Tibial nerve (tissue), 3 donors: Measurements from ENCODE around the gene CYTH1.

Experiments used
- POLR2A ChIP-seq, 2 donors: fragments of 450-650 bp; IDR thresholded peaks; one replicate each; pipeline ENCODE4 v1.6.1; 2017; ENCODE audit warnings: antibody characterized with exemption in 2 of 2, mild to moderate bottlenecking in 2 of 2, moderate library complexity in 2 of 2
- TF ChIP-seq, protein P1 (sequence below), 5 experiments: fragments of 200-600 bp in 3 of 5; fragments of 450-650 bp in 2 of 5; sonication (generic) in 3 of 5; IDR thresholded peaks; one replicate each; pipeline ENCODE4 v1.5.1; 2016 to 2019; ENCODE audit warnings: antibody characterized with exemption in 5 of 5, mild to moderate bottlenecking in 3 of 5, moderate library complexity in 2 of 5

DNA sequence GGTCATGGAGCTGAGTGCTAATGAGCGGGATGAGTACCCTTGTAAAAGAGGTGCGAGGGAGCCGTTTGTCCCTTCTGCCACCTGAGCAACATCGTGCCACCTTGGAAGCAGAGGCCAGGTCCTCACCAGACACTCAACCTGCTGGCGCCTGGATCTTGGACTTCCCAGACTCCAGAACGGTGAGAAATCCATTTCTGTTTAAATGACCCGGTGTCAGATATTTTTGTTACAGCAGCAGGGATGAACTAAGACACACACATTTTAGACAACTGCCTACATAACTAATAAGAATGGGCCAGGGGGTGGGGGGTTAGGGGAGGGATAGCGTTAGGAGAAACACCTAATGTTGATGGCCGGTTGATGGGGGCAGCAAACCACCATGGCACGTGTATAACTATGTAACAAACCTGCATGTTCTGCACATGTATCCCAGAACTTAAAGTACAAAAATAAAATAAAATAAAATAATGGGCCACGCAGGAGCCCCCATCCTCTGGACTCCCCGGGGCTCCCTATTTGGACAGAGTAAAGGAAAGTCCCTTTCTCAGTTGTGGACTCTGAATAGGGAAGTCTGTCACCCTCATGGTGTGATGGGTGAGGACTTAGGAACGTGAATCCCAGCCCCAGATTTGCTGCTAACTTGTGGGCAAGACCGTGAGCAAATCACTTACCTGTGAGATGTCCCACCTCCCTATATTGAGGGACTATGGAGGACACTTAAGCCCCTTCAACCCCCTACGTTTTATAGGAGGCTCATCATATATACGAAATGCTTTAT, 144.2 kb downstream of the CYTH1 start:
- TF ChIP-seq, protein P1, sequence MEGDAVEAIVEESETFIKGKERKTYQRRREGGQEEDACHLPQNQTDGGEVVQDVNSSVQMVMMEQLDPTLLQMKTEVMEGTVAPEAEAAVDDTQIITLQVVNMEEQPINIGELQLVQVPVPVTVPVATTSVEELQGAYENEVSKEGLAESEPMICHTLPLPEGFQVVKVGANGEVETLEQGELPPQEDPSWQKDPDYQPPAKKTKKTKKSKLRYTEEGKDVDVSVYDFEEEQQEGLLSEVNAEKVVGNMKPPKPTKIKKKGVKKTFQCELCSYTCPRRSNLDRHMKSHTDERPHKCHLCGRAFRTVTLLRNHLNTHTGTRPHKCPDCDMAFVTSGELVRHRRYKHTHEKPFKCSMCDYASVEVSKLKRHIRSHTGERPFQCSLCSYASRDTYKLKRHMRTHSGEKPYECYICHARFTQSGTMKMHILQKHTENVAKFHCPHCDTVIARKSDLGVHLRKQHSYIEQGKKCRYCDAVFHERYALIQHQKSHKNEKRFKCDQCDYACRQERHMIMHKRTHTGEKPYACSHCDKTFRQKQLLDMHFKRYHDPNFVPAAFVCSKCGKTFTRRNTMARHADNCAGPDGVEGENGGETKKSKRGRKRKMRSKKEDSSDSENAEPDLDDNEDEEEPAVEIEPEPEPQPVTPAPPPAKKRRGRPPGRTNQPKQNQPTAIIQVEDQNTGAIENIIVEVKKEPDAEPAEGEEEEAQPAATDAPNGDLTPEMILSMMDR (IDR thresholded peaks at IDR 0.05), result no peak
- TF ChIP-seq POLR2A (IDR thresholded peaks at IDR 0.05), result no peak
